OCI-LY1 (cell line): ENCODE measurements around the gene CBR1.

Source experiments
- H2AFZ ChIP-seq: fragments of 200-600 bp; sonication (generic), shearing (Covaris generic); 2 replicates; pipeline ENCODE4 v1.6.0; 2014; ENCODE audit warnings: antibody characterized with exemption, mild to moderate bottlenecking, low read length
- H3F3A ChIP-seq: fragments of 200-600 bp; sonication (generic), shearing (Covaris generic); 2 replicates; pipeline ENCODE4 v1.6.0; 2014; ENCODE audit warnings: mild to moderate bottlenecking, antibody characterized with exemption, low read length, moderate library complexity; ENCODE audit not compliant: insufficient read depth
- H3K27ac ChIP-seq: fragments of 200-600 bp; sonication (generic); 2 replicates; pipeline ENCODE4 v1.5.1; 2014; ENCODE audit warnings: low read length, mixed run types, mild to moderate bottlenecking, low read depth; ENCODE audit not compliant: poor library complexity, severe bottlenecking
- H3K27me3 ChIP-seq: fragments of 200-600 bp; sonication (generic); 2 replicates; pipeline ENCODE4 v1.6.0; 2014; ENCODE audit warnings: antibody characterized with exemption, mild to moderate bottlenecking, low read length, moderate library complexity; ENCODE audit not compliant: insufficient read depth
- H3K36me3 ChIP-seq: fragments of 200-600 bp; sonication (generic); 2 replicates; pipeline ENCODE4 v1.6.1; 2014; ENCODE audit warnings: mild to moderate bottlenecking, antibody characterized with exemption, low read length, moderate library complexity, mixed read lengths; ENCODE audit not compliant: insufficient read depth
- H3K4me1 ChIP-seq: fragments of 200-600 bp; sonication (generic); 2 replicates; pipeline ENCODE4 v1.5.1; 2014; ENCODE audit warnings: mild to moderate bottlenecking, low read length, moderate library complexity; ENCODE audit not compliant: insufficient read depth, severe bottlenecking
- H3K4me2 ChIP-seq: fragments of 200-600 bp; sonication (generic), shearing (Covaris generic); 2 replicates; pipeline ENCODE4 v1.6.1; 2014; ENCODE audit warnings: low read length
- H3K4me3 ChIP-seq: fragments of 200-600 bp; sonication (generic); 2 replicates; pipeline ENCODE4 v1.5.1; 2014; ENCODE audit warnings: low read length, low read depth, mild to moderate bottlenecking, mixed read lengths; ENCODE audit not compliant: poor library complexity, severe bottlenecking
- H3K79me2 ChIP-seq: fragments of 200-600 bp; shearing (Covaris generic); 2 replicates; pipeline ENCODE4 v1.6.1; 2016; ENCODE audit warnings: mixed run types, low read length, mixed read lengths; ENCODE audit not compliant: insufficient read depth
- H3K9ac ChIP-seq: fragments of 200-600 bp; sonication (generic), shearing (Covaris generic); 2 replicates; pipeline ENCODE4 v1.6.1; 2014; ENCODE audit warnings: mild to moderate bottlenecking, low read length, mixed read lengths
- H3K9me2 ChIP-seq: fragments of 200-600 bp; sonication (generic), shearing (Covaris generic); 2 replicates; pipeline ENCODE4 v1.6.1; 2014; ENCODE audit warnings: low read depth, mild to moderate bottlenecking, low read length, mixed read lengths
- H3K9me3 ChIP-seq: fragments of 200-600 bp; shearing (Covaris generic); 2 replicates; pipeline ENCODE4 v1.6.1; 2014; ENCODE audit warnings: low read length, mixed read lengths
- H4K20me1 ChIP-seq: fragments of 200-600 bp; sonication (generic), shearing (Covaris generic); 2 replicates; pipeline ENCODE4 v1.6.0; 2016; ENCODE audit warnings: mild to moderate bottlenecking, low read length; ENCODE audit not compliant: insufficient read depth
- CTCF ChIP-seq: fragments of 200-600 bp; sonication (generic), shearing (Covaris generic); IDR thresholded peaks from 2 replicates; pipeline ENCODE4 v1.5.1; 2017; ENCODE audit warnings: mild to moderate bottlenecking, antibody characterized with exemption, low read length, moderate library complexity, mixed read lengths
- EZH2 ChIP-seq: fragments of 200-600 bp; sonication (generic), shearing (Covaris generic); IDR thresholded peaks from 2 replicates; pipeline ENCODE4 v1.8.0; 2017; ENCODE audit warnings: borderline replicate concordance, mixed run types, mild to moderate bottlenecking, antibody characterized with exemption, low read length, moderate library complexity, mixed read lengths

CBR1 gene

GRCh38 chr21:36023092-36023480, 46.7 kb upstream of the CBR1 start:
- Histone ChIP-seq H3K4me2 (no peak overlapping the region), H3F3A (no peaks in the 10 kb centered on the region), H3K27me3 (peaks cover 8% of the 10 kb centered on the region; the same call in 1 of the 2 replicates), H3K36me3 (no peaks in the 10 kb centered on the region; the same call in 1 of the 2 replicates), H3K9me2 (no peaks in the 10 kb centered on the region), H3K79me2 (no peaks in the 10 kb centered on the region), H3K4me3 (no peak overlapping the region), H4K20me1 (no peaks in the 10 kb centered on the region), H3K4me1 (no peaks in the 10 kb centered on the region), H2AFZ (no peak overlapping the region), H3K9me3 (peaks cover 6% of the 10 kb centered on the region; the same call in 1 of the 2 replicates), H3K27ac (no peak overlapping the region), H3K9ac (no peak overlapping the region)
- TF ChIP-seq EZH2 (no peak), CTCF (no peak)

- no peak overlapping the region for H3K27ac ChIP-seq
- no peak for TF ChIP-seq EZH2
- H3K4me1 ChIP-seq: no peaks in the 10 kb centered on the region
- H3F3A ChIP-seq: no peaks in the 10 kb centered on the region
- H2AFZ ChIP-seq: no peak overlapping the region
- no peaks in the 10 kb centered on the region for H3K79me2 ChIP-seq
- H3K9me3 ChIP-seq: peaks cover 6% of the 10 kb centered on the region; the same call in 1 of the 2 replicates
- H3K4me2 ChIP-seq: no peak overlapping the region
- H3K27me3 ChIP-seq: peaks cover 8% of the 10 kb centered on the region; the same call in 1 of the 2 replicates
- no peaks in the 10 kb centered on the region for H3K9me2 ChIP-seq
- no peaks in the 10 kb centered on the region for H4K20me1 ChIP-seq
- no peak overlapping the region for H3K4me3 ChIP-seq
- H3K36me3 ChIP-seq: no peaks in the 10 kb centered on the region; the same call in 1 of the 2 replicates
- no peak overlapping the region for H3K9ac ChIP-seq
Observed at GRCh38 chr21:36024782-36025181, 45.0 kb upstream of the CBR1 start.

- H3K4me1 ChIP-seq: peaks cover 6% of the 10 kb centered on the region
- no peak overlapping the region for H3K4me2 ChIP-seq
- H4K20me1 ChIP-seq: no peaks in the 10 kb centered on the region
- no peaks in the 10 kb centered on the region for H3K27me3 ChIP-seq
- H3K4me3 ChIP-seq: no peak overlapping the region
- no peak for TF ChIP-seq EZH2
- no peaks in the 10 kb centered on the region for H3F3A ChIP-seq
- no peak overlapping the region for H3K9ac ChIP-seq
- no peaks in the 10 kb centered on the region for H3K9me2 ChIP-seq
- no peaks in the 10 kb centered on the region for H3K9me3 ChIP-seq
- no peaks in the 10 kb centered on the region for H3K36me3 ChIP-seq
- no peaks in the 10 kb centered on the region for H3K79me2 ChIP-seq
- no peak overlapping the region for H2AFZ ChIP-seq
- H3K27ac ChIP-seq: no peak overlapping the region
Observed at GRCh38 chr21:36027347-36027746, 42.5 kb upstream of the CBR1 start.

- Histone ChIP-seq H3K9me2 (no peaks in the 10 kb centered on the region), H4K20me1 (no peaks in the 10 kb centered on the region), H3K79me2 (no peaks in the 10 kb centered on the region), H3K9ac (no peak overlapping the region), H3K27ac (no peak overlapping the region), H2AFZ (no peak overlapping the region), H3K4me3 (no peak overlapping the region), H3K9me3 (no peaks in the 10 kb centered on the region), H3K27me3 (no peaks in the 10 kb centered on the region), H3F3A (no peaks in the 10 kb centered on the region), H3K36me3 (no peaks in the 10 kb centered on the region), H3K4me2 (no peak overlapping the region), H3K4me1 (peaks cover 6% of the 10 kb centered on the region)
- TF ChIP-seq EZH2: no peak
- TF ChIP-seq CTCF: peak; percentile 96
Observed at GRCh38 chr21:36028127-36029069, 41.4 kb upstream of the CBR1 start.
